IPS DF 6.9 (cell line): ENCODE measurements around the gene LNPEP.
"Not testable (repeated sequence)": the region's sequence is repeated elsewhere in the genome, so short reads cannot be mapped to it uniquely, and the experiment has no call there.

Experiments
- DNase-seq: peaks from one replicate; pipeline ENCODE4 v3.0.0-alpha.2; 2013; ENCODE audit warnings: low read depth, low spot score
- H3K27ac ChIP-seq: one replicate; pipeline ENCODE4 v1.5.1; 2013; ENCODE audit warnings: low read length, control low read depth
- H3K27me3 ChIP-seq: 2 replicates; pipeline ENCODE4 v1.6.1; 2013; ENCODE audit warnings: mild to moderate bottlenecking, low read length; ENCODE audit not compliant: control insufficient read depth, insufficient read depth
- H3K36me3 ChIP-seq: 2 replicates; pipeline ENCODE4 v1.6.1; 2013; ENCODE audit warnings: low read length; ENCODE audit not compliant: control insufficient read depth, insufficient read depth
- H3K4me1 ChIP-seq: 2 replicates; pipeline ENCODE4 v1.6.1; 2013; ENCODE audit warnings: low read length; ENCODE audit not compliant: control insufficient read depth, insufficient read depth
- H3K4me3 ChIP-seq: 2 replicates; pipeline ENCODE4 v1.5.1; 2013; ENCODE audit warnings: mild to moderate bottlenecking, low read length
- H3K9me3 ChIP-seq: 2 replicates; pipeline ENCODE4 v1.6.1; 2013; ENCODE audit warnings: low read length, inconsistent platforms; ENCODE audit not compliant: control insufficient read depth, insufficient read depth
- WGBS: extraction: QIAGEN DNeasy Blood & Tissue Kit; methylation state at CpG from one replicate; pipeline ENCODE4 v1.1.7; 2013; ENCODE audit warnings: mixed read lengths, missing lambda C conversion rate; ENCODE audit not compliant: insufficient read length, insufficient coverage; 5-methylcytosine and 5-hydroxymethylcytosine counted together

Gene LNPEP

GRCh38 chr5:97072696-97073095, 136.8 kb downstream of the LNPEP start:
- no CpG with 5 or more reads among the region's 2 CpGs for WGBS
- no peak for DNase-seq
- H3K9me3 ChIP-seq = no peaks in the 10 kb centered on the region
- no peaks in the 10 kb centered on the region for H3K27me3 ChIP-seq
- H3K4me1 ChIP-seq = 0 out of 2 replicates have a peak, but pooled peaks cover 1% of the 10 kb centered on the region
- no peaks in the 10 kb centered on the region for H3K36me3 ChIP-seq
- no peak overlapping the region for H3K4me3 ChIP-seq
- no peak overlapping the region for H3K27ac ChIP-seq

DNA sequence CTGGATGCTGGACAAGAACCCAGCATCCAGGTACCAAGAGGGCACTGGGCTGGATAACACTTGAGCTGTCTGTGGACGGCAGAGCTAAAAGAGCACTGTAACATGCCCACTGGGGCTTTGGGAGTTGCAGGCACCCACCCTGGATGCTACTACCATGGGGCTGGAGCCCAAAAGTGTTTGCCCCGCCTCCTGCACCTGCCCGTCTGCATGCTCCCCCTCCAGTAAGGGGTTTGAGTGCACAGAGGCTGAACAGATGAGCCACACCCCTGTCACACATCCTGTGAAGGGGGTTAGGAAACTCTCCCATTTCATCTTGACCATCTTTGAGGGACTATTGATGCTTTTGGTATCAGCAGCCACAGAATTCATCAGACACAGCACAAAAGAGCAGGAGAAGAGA, 137.5 kb downstream of the LNPEP start:
- no CpG with 5 or more reads among the region's 3 CpGs for WGBS
- no peak for DNase-seq
- no peaks in the 10 kb centered on the region for H3K9me3 ChIP-seq

GRCh38 chr5:97074859-97075489, 139.1 kb downstream of the LNPEP start:
- WGBS = no CpG with 5 or more reads among the region's 4 CpGs
- Histone ChIP-seq H3K27me3 (no peaks in the 10 kb centered on the region), H3K27ac (no peak overlapping the region), H3K4me3 (no peak overlapping the region), H3K4me1 (0 out of 2 replicates have a peak, but pooled peaks cover 1% of the 10 kb centered on the region), H3K9me3 (no peaks in the 10 kb centered on the region), H3K36me3 (no peaks in the 10 kb centered on the region)
- no peak for DNase-seq

More for the DNA sequence above, 137.5 kb downstream of the LNPEP start:
- H3K27ac ChIP-seq = no peak overlapping the region
- H3K27me3 ChIP-seq = no peaks in the 10 kb centered on the region
- H3K4me3 ChIP-seq = no peak overlapping the region
- no peaks in the 10 kb centered on the region for H3K36me3 ChIP-seq
- H3K4me1 ChIP-seq = 0 out of 2 replicates have a peak, but pooled peaks cover 1% of the 10 kb centered on the region

DNA sequence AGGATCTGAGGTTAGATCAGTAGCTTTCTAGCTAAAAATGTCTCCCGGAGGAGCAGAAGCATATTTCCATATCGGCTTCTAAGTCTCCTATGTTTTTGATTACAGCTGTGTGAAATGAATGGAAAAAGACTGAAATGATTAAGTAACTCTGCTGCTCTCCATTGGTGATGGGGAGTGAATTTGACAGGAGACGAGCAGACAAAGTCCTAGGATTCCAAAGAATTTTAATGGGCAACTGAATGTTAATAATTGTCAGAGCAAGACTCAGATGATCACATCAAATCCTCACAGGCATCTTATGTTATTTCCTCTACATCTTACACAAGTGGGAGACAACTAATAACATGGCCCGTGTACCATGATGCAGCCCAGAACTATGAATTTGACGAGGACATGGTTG, 139.8 kb downstream of the LNPEP start:
- DNase-seq = no peak
- 0 out of 2 replicates have a peak, but pooled peaks cover 1% of the 10 kb centered on the region for H3K4me1 ChIP-seq
- no peak overlapping the region for H3K4me3 ChIP-seq
- no peaks in the 10 kb centered on the region for H3K27me3 ChIP-seq
- no peaks in the 10 kb centered on the region for H3K9me3 ChIP-seq
- H3K27ac ChIP-seq = no peak overlapping the region
- no peaks in the 10 kb centered on the region for H3K36me3 ChIP-seq
- no CpG with 5 or more reads among the region's 5 CpGs for WGBS

- no peak for DNase-seq
- Histone ChIP-seq H3K4me1 (0 out of 2 replicates have a peak, but pooled peaks cover 1% of the 10 kb centered on the region), H3K4me3 (no peak overlapping the region), H3K27ac (no peak overlapping the region), H3K36me3 (no peaks in the 10 kb centered on the region), H3K9me3 (no peaks in the 10 kb centered on the region), H3K27me3 (no peaks in the 10 kb centered on the region)
Measured at GRCh38 chr5:97076098-97076497, 140.2 kb downstream of the LNPEP start.

- no CpG with 5 or more reads among the region's 4 CpGs for WGBS
- no peaks in the 10 kb centered on the region for H3K27me3 ChIP-seq
- DNase-seq = no peak
- no peaks in the 10 kb centered on the region for H3K36me3 ChIP-seq
- H3K4me1 ChIP-seq = 0 out of 2 replicates have a peak, but pooled peaks cover 1% of the 10 kb centered on the region
- no peak overlapping the region for H3K27ac ChIP-seq
- H3K9me3 ChIP-seq = no peaks in the 10 kb centered on the region
- H3K4me3 ChIP-seq = no peak overlapping the region
Measured at GRCh38 chr5:97077246-97077645, 141.4 kb downstream of the LNPEP start.

- no peak overlapping the region for H3K27ac ChIP-seq
- H3K4me3 ChIP-seq = no peak overlapping the region
- no peaks in the 10 kb centered on the region for H3K9me3 ChIP-seq
- no peaks in the 10 kb centered on the region for H3K27me3 ChIP-seq
- no peak for DNase-seq
- no CpG with 5 or more reads among the region's 4 CpGs for WGBS
- no peaks in the 10 kb centered on the region for H3K36me3 ChIP-seq
- H3K4me1 ChIP-seq = no peaks in the 10 kb centered on the region
Measured at GRCh38 chr5:97078958-97079743, 143.3 kb downstream of the LNPEP start.

- not testable (repeated sequence) for H3K36me3 ChIP-seq
Measured at GRCh38 chr5:97084782-97085458, 149.0 kb downstream of the LNPEP start.

DNA sequence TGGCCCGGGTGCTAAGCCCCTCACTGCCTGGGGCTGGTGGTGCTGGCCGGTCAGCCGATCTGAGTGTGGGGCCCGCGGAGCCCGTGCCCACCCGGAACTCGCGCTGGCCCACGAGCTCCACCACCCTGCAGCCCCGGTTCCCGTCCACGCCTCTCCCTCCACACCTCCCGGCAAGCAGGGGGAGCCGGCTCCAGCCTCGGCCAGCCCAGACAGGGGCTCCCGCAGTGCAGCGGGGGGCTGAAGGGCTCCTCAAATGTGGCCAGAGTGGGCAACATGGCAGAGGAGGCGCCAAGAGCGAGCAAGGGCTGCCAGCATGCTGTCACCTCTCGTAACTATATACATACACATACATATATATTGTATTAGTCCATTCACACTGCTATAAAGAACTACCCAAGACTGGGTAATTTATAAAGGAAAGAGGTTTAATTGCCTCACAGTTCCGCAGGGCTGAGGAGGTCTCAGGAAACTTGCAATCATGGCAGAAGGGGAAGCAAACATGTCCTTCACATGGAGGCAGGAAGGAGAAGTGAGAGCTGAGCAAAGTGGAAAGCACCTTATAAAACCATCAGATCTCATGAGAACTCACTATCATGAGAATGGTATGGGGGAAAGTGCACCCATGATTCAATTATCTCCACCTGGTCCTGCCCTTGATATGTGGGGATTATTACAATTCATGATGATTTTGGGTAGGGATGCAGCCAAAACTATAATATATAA, 149.7 kb downstream of the LNPEP start:
- no peak overlapping the region for H3K4me3 ChIP-seq
- no peaks in the 10 kb centered on the region for H3K27me3 ChIP-seq
- no peaks in the 10 kb centered on the region for H3K4me1 ChIP-seq
- no peak for DNase-seq
- no peak overlapping the region for H3K27ac ChIP-seq
- H3K36me3 ChIP-seq = no peaks in the 10 kb centered on the region
- WGBS = no CpG with 5 or more reads among the region's 22 CpGs
- H3K9me3 ChIP-seq = no peaks in the 10 kb centered on the region

More at GRCh38 chr5:97084782-97085458, 149.0 kb downstream of the LNPEP start:
- not testable (repeated sequence) for DNase-seq, H3K4me1 ChIP-seq, H3K9me3 ChIP-seq, H3K27ac ChIP-seq, H3K4me3 ChIP-seq, H3K27me3 ChIP-seq
- no CpG with 5 or more reads among the region's 21 CpGs for WGBS
